Erythroblast (primary cell): ENCODE measurements around the gene IGSF3.
"Not testable (repeated sequence)": the region's sequence is repeated elsewhere in the genome, so short reads cannot be mapped to it uniquely, and the experiment has no call there.

Experiments used
- GATA1 ChIP-seq: IDR thresholded peaks from 2 replicates; pipeline ENCODE4 v1.6.1; 2011; ENCODE audit warnings: low read depth, mild to moderate bottlenecking, control low read depth, low read length, moderate library complexity
- POLR2A ChIP-seq: IDR thresholded peaks from 2 replicates; pipeline ENCODE4 v1.6.1; 2011; ENCODE audit warnings: mild to moderate bottlenecking, low read length

DNA sequence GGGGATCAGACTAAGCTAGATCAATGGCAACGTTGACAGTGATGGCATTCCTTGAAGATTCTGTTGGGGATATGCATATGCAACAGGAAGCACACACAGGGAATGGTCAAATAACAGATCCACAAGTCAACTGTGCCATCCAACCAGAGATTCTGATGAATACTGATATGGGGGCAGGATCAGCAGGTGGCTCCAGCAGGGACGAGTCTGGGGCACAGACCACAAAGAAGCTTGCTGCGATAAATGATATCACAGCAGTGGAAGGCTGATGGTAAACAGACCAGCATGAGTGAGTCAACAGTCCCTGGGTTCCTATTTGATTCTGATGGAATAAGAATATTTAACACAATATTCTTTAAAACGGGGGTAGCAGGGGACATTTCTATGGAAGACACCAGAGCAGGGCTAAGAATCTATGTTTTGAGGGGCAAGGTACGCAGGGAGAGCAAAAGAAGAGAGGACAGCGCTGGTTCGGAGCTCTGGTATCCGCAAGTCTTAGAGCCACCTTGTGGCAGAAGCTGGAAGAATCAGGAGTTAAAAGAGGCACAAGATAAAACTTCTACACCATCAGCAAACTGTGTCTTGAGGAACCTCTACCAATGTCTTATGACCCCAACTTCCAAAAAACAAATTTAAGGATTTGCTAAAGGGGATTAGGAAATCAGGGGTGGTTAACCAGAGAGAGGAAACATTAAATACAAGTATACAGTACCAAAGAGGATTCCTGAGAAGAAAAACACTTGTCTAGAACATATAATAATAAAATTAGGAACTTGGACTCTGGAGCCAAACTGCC is 71.4 kb downstream of the IGSF3 start:
- not testable (repeated sequence) for TF ChIP-seq POLR2A, GATA1
